22Rv1 (cell line): ENCODE measurements around the gene TCF23.
"Not testable (repeated sequence)": the region's sequence is repeated elsewhere in the genome, so short reads cannot be mapped to it uniquely, and the experiment has no call there.

Source experiments
- CTCF ChIP-seq: fragments of 450-650 bp; IDR thresholded peaks from 2 replicates; pipeline ENCODE4 v1.5.1; 2017; ENCODE audit warnings: mild to moderate bottlenecking
- ZFX ChIP-seq: fragments of 450-650 bp; IDR thresholded peaks from 2 replicates; pipeline ENCODE4 v1.6.1; 2017; ENCODE audit warnings: antibody characterized with exemption, borderline replicate concordance

- not testable (repeated sequence) for TF ChIP-seq CTCF, ZFX
Measured at GRCh38 chr2:27110603-27111352, 38.0 kb upstream of the TCF23 start.
